Activated CD4-positive, alpha-beta T cell treated with anti-CD3 and anti-CD28 coated beads, Interleukin-2, amount 10 ng/mL, durations not matched to agents 24 days and 14 days (primary cell): ENCODE results near the gene CCDC88C. TPM values are rescaled to one million over a fixed set of nuclear protein-coding genes. Genes with fewer than 3 reads are reported as not detected.
"Not testable (repeated sequence)": the region's sequence is repeated elsewhere in the genome, so short reads cannot be mapped to it uniquely, and the experiment has no call there.

Experiments used
- DNase-seq: peaks from one replicate; pipeline ENCODE4 v3.0.0; 2022
- H3K27ac Mint-ChIP-seq: one replicate; pipeline ENCODE4 v1.8.0; 2022; ENCODE audit warnings: mild to moderate bottlenecking, mixed read lengths
- H3K27me3 Mint-ChIP-seq: one replicate; pipeline ENCODE4 v1.8.0; 2022; ENCODE audit warnings: mixed read lengths
- H3K36me3 Mint-ChIP-seq: one replicate; pipeline ENCODE4 v1.8.0; 2022; ENCODE audit warnings: low read depth, mild to moderate bottlenecking, mixed read lengths
- H3K4me1 Mint-ChIP-seq: one replicate; pipeline ENCODE4 v1.8.0; 2021; ENCODE audit warnings: mixed read lengths
- H3K4me3 Mint-ChIP-seq: one replicate; pipeline ENCODE4 v1.8.0; 2022; ENCODE audit warnings: mild to moderate bottlenecking, moderate library complexity, mixed read lengths
- H3K9me3 Mint-ChIP-seq: one replicate; pipeline ENCODE4 v1.8.0; 2021; ENCODE audit warnings: mixed read lengths
- intact Hi-C: fragments of 100-400 bp; cut with micrococcal nuclease; formaldehyde crosslinking; loops from one replicate; pipeline ENCODE4 v1.15.1; 2023
- total RNA-seq: library from RNA; stranded (reverse); gene quantifications from 2 replicates; pipeline ENCODE4 v1.2.3, GENCODE V29; 2022

CCDC88C gene
- total RNA-seq, 1 donor from 2014 or later: 89.9 TPM

DNA sequence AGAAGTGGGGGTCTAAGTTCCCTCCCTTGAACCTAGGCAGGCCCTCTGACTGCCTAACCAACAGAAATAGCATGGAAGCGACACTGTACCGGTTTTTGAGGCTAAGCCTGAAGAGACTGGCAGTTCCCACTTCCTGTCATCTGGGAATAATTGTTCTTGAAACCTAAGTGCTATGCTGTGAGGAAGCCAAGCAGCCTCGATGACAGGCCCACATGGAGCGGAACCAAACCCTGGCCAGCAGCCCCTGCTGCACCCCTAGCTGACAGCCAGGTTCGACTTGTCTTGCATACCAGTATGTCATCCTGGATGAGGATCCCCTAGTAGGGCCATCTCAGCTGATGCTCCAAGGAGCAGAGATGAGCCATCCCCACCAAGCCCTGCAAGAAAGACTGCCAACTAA, 166.7 kb downstream of the CCDC88C start:
- DNase-seq: peak; percentile 65
- peaks cover 31% of the 10 kb centered on the region for H3K36me3 Mint-ChIP-seq
- intact Hi-C loops: no loop called here

DNA sequence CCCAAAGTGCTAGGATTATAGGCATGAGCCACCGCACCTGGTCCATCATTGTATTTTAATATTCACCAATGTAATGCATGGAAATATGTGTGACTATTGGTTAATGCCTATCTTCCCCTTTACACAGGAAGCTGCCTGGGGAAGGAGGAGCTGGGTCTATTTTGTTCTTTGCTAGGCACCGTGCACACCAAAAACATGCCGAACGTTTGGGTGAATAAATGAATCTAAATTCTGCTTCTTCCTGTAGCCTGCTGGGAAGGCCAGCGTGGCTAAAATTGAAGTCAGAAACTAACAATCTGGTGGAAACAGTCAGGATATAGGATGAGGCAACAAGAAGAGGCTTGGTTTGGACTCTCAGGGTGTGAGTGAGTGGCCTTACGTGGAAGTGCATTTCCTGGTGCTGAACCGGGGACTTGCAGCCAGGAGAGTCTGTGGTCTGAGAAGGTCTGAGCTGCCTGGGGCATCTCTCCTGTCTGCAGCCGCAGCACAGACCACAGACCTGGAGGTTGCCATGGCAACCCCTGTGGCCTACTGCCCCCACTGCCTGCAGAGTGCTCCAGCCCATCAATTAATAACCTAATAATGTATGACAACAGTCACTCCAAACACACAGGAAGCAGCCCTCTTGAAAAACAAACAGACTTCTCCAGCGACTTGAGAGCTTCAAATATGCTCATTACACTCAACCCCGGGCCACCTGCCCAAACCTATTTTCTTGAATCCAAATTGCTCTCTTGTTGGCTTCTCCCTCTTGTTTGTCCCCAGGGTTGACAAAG, 167.6 kb downstream of the CCDC88C start:
- Mint-ChIP-seq H3K9me3 (peaks cover 5% of the 10 kb centered on the region), H3K4me3 (peak overlapping the region; percentile 74), H3K4me1 (peaks cover 68% of the 10 kb centered on the region), H3K27me3 (no peaks in the 10 kb centered on the region), H3K27ac (peak overlapping the region; percentile 95), H3K36me3 (peaks cover 32% of the 10 kb centered on the region)
- peak; percentile 89 for DNase-seq
- intact Hi-C loops: no loop called here

More for the DNA sequence above, 166.7 kb downstream of the CCDC88C start:
- Mint-ChIP-seq H3K27ac (peak overlapping the region; percentile 95), H3K4me3 (peak overlapping the region; percentile 74), H3K9me3 (peaks cover 5% of the 10 kb centered on the region), H3K27me3 (no peaks in the 10 kb centered on the region), H3K4me1 (peaks cover 66% of the 10 kb centered on the region)

DNA sequence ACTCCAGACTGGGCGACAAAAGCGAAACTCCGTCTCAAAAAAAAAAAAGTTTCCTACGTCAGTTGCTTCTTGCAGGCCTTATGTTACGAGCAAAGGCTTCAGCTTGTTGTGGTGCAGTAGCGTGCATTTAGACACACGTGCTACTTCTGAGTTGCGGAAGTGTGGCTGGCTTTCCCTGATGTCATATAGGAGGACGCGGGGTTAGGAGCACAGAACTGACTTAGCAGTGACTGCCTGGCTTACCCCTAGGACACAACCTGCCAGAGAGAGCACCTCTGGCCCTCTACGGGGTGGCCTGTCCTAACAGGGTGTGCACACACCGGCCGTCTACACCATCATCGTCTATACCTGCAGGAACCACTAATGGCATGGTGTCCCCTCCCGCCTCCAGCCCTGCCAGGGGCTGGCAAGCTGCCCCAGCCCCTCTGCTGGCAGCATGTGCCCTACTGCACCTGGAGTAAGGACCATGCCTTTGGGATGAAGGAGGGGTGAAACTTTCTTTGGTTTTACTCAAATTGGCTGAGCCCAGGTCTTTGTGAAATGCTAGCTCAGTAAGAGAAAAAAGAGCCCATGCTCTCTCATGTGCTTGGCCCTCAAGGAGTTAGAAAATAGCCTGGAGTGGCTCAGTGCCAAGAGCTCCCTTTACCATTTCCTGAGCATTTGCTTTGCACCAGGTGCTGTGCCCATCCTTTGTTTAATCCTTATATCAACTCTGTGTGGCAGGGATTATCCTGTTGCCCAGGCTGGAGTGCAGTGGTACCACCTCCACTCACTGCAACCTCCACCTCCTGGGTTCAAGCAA, 171.4 kb downstream of the CCDC88C start:
- H3K27me3 Mint-ChIP-seq: no peaks in the 10 kb centered on the region
- H3K27ac Mint-ChIP-seq: peak overlapping the region; percentile 91
- H3K4me1 Mint-ChIP-seq: peaks cover 85% of the 10 kb centered on the region
- peak; percentile 96 for DNase-seq
- peaks cover 39% of the 10 kb centered on the region for H3K36me3 Mint-ChIP-seq
- H3K4me3 Mint-ChIP-seq: peak overlapping the region; percentile 73
- H3K9me3 Mint-ChIP-seq: peaks cover 5% of the 10 kb centered on the region
- intact Hi-C loops: loop anchor here (2.0 kb wide), 2 partner anchors 57 to 185 kb away; partner anchors contain the start of gene RPS6KA5

DNA sequence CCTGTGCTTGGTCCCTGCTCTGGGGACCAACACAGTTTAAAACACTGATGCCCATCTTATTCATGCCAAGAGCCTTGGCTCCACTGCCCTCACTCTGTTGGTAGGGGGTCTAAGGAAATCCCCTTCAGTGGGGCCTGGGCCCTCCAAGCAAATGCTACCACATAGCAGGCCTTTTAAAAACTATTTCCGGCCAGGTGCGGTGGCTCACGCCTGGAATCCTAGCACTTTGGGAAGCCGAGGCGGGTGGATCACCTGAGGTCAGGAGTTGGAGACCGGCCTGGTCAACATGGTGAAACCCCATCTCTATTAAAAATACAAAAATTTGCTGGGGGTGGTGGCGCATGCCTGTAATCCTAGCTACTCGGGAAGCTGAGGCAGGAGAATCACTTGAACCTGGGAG, 172.0 kb downstream of the CCDC88C start:
- Mint-ChIP-seq H3K36me3 (peaks cover 35% of the 10 kb centered on the region), H3K4me3 (peak overlapping the region; percentile 73), H3K4me1 (peaks cover 85% of the 10 kb centered on the region), H3K27ac (peak overlapping the region; percentile 91)
- not testable (repeated sequence) for H3K27me3 Mint-ChIP-seq, DNase-seq, H3K9me3 Mint-ChIP-seq
- intact Hi-C loops: loop anchor here (2.0 kb wide), 2 partner anchors 57 to 185 kb away; partner anchors contain the start of gene RPS6KA5

DNA sequence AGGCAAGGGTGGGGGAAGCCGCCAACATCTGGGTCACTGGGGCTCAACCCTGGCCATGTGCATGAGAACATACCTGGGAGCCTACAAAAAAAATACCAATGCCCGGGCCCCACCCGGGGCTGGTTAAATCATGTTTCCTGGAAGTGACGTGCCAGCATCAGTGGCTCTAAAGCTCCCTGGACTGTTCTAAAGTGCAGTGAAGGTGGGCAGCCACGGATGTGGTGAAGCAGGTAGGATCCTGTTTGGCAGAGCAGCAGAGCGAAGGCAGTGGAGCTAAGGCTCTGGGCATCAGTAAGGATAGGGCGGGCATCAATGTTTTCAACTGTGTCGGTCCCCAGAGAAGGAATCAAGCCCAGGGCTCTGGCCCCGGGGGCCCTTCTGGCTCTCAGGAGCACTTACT, 172.6 kb downstream of the CCDC88C start:
- Mint-ChIP-seq H3K4me1 (peaks cover 83% of the 10 kb centered on the region), H3K4me3 (peak overlapping the region; percentile 84), H3K27me3 (no peaks in the 10 kb centered on the region), H3K9me3 (peaks cover 5% of the 10 kb centered on the region), H3K36me3 (peaks cover 32% of the 10 kb centered on the region), H3K27ac (peak overlapping the region; percentile 91)
- intact Hi-C loops: no loop called here
- peak; percentile 91 for DNase-seq

DNA sequence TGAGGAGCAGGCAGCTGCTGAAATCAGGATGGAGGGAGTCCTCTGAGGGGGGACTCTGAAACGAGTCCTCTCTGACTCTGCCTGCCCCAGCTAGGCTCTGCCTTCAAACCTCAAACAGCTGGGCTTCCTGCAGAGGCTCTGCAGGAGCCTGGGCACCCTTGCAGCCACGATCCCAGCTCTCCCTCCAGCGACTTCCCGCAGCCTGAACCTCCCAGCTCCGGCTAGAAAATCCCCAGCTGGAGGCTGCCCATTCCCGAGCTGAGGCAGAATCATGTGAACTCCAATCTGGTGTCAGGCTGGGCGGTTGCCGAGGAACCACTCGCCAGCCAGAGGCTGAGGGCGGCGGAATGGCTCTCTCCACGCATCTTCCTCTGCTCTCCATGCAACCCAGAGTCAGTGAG, 173.1 kb downstream of the CCDC88C start, which contains the start of gene GPR68:
Gene GPR68, minus strand, starts transcription at position 204 of the 401 bp plus-strand sequence. CDS start 9,654 bp downstream, outside the sequence.
- H3K36me3 Mint-ChIP-seq: peaks cover 34% of the 10 kb centered on the region
- H3K27ac Mint-ChIP-seq: peak within 1 kb of the TSS; percentile 91
- intact Hi-C loops: loop anchor here (5.0 kb wide), 2 partner anchors 73 to 173 kb away; partner anchors contain the start of gene CCDC88C
- peaks cover 82% of the 10 kb centered on the region for H3K4me1 Mint-ChIP-seq
- H3K4me3 Mint-ChIP-seq: peak within 1 kb of the TSS; percentile 84
- H3K27me3 Mint-ChIP-seq: no peaks in the 10 kb centered on the region
- peak; percentile 84 for DNase-seq
- H3K9me3 Mint-ChIP-seq: peaks cover 5% of the 10 kb centered on the region

DNA sequence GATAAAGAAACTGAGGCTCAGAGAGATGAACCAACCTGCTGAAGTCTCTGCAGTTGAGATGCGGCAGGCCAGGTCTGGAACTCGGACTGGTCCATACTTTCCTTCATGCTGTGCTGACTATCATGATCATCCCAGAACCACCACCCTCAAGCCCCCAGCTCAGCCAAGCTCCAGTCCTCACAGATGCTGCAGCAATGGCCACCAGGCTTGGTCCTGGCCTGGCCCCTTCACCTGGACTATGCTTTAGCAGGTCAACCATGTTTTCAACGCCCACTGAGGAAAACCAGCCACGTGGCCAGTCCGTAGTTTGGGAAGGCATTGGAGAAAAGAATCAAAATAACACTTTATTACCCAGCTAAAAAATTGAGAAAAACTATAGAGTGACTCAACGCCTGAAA, 174.5 kb downstream of the CCDC88C start:
- Mint-ChIP-seq H3K27ac (peak overlapping the region; percentile 91), H3K4me1 (peaks cover 88% of the 10 kb centered on the region), H3K9me3 (peaks cover 5% of the 10 kb centered on the region), H3K27me3 (no peaks in the 10 kb centered on the region), H3K36me3 (peaks cover 45% of the 10 kb centered on the region), H3K4me3 (peak overlapping the region; percentile 84)
- intact Hi-C loops: loop anchor here (1.0 to 5.0 kb wide), 5 partner anchors 9 to 174 kb away; partner anchors contain the start of gene CCDC88C
- peak; percentile 72 for DNase-seq

DNA sequence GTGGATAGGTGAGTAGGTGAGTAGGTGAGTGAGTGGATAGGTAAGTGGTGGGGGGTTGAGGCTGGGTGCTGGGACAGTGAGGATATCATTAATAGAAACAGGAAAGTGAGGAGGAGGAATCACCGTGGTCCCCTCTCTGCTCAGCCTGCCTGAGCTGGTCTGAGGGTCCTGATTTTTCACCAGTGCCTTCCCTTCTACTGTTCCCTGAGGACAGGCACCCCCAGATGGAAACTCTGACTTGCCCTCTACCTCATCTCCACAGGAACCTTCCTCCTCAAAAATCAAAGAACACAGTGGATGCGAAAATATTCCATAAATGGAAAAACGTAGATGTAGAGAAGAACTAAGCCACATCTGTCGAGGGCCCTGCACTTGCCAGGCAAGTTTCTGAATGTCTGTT, 175.0 kb downstream of the CCDC88C start:
- Mint-ChIP-seq H3K27ac (peak overlapping the region; percentile 91), H3K36me3 (peaks cover 45% of the 10 kb centered on the region), H3K4me1 (peaks cover 88% of the 10 kb centered on the region), H3K9me3 (peaks cover 5% of the 10 kb centered on the region), H3K4me3 (peak overlapping the region; percentile 84), H3K27me3 (no peaks in the 10 kb centered on the region)
- DNase-seq: peak; percentile 67
- intact Hi-C loops: loop anchor here (1.0 to 5.0 kb wide), 5 partner anchors 10 to 175 kb away; partner anchors contain the start of gene CCDC88C

DNA sequence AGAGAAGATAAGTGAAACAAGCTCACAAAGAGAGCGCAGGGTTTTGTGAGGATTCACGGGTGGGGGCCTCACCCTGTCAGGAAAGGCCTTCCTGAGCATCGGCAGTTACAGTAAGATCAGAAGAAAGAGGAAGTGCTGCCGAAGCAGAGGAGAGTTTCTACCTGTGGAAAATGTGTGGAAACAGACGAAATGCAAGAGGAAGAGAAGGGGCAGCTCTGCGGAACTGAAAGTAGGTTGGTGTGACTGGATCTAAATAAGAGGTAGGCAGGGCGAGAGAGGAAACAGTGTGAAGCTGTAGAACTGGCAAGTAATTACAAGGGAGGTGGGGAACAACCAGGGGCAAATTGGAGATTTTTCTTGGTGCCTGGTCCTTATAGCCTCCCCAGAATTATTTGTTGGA, 175.8 kb downstream of the CCDC88C start:
- intact Hi-C loops: loop anchor here (5.0 kb wide), 2 partner anchors 75 to 175 kb away; partner anchors contain the start of gene CCDC88C
- peaks cover 45% of the 10 kb centered on the region for H3K36me3 Mint-ChIP-seq
- peak overlapping the region; percentile 84 for H3K4me3 Mint-ChIP-seq
- peak overlapping the region; percentile 91 for H3K27ac Mint-ChIP-seq
- H3K9me3 Mint-ChIP-seq: no peaks in the 10 kb centered on the region
- no peaks in the 10 kb centered on the region for H3K27me3 Mint-ChIP-seq
- H3K4me1 Mint-ChIP-seq: peaks cover 85% of the 10 kb centered on the region
- DNase-seq: peak; percentile 85

DNA sequence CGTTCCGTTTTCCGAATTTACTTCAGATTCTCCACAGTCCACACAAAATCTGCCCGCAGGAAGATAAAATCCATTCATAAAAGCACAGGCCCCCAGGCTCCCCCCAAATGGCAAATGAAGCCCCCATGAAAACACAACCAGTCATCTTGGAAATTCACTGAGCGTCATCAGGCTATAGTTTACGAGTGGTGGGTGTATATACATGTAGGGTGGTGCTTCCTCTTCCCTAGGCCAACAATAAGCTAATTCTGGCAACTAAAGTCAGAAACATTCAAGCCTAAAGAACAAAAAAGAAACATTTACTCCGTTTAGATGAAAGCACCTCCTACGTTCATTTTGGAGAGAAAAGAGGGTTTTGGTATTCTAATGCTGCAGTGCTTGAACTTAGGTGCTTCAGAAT, 179.0 kb downstream of the CCDC88C start:
- Mint-ChIP-seq H3K27ac (peak overlapping the region; percentile 80), H3K27me3 (no peaks in the 10 kb centered on the region), H3K4me3 (peak overlapping the region; percentile 34), H3K36me3 (peaks cover 62% of the 10 kb centered on the region), H3K9me3 (no peaks in the 10 kb centered on the region), H3K4me1 (peaks cover 68% of the 10 kb centered on the region)
- intact Hi-C loops: no loop called here
- DNase-seq: no peak

DNA sequence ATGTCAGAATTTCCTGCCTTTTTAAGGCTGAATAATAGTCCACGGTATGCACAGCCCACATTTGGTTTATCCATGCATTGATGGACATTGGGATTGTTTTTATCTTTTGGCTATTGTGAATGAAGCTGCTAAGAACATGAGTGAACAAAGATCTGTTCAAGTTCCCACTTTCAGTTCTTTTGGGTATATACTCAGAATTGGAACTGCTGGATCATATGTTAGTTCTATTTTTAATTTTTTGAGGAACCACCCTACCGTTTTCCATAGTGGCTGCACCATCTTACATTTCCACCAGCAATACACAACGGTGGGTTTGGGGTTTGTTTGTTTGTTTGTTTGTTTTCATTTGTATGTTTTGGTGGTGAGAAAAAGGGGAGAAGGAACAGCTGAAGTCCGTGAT, 179.5 kb downstream of the CCDC88C start:
- peak overlapping the region; percentile 80 for H3K27ac Mint-ChIP-seq
- intact Hi-C loops: no loop called here
- H3K4me1 Mint-ChIP-seq: peaks cover 64% of the 10 kb centered on the region
- H3K9me3 Mint-ChIP-seq: no peaks in the 10 kb centered on the region
- peaks cover 65% of the 10 kb centered on the region for H3K36me3 Mint-ChIP-seq
- H3K27me3 Mint-ChIP-seq: no peaks in the 10 kb centered on the region
- no peak overlapping the region for H3K4me3 Mint-ChIP-seq
- no peak for DNase-seq

DNA sequence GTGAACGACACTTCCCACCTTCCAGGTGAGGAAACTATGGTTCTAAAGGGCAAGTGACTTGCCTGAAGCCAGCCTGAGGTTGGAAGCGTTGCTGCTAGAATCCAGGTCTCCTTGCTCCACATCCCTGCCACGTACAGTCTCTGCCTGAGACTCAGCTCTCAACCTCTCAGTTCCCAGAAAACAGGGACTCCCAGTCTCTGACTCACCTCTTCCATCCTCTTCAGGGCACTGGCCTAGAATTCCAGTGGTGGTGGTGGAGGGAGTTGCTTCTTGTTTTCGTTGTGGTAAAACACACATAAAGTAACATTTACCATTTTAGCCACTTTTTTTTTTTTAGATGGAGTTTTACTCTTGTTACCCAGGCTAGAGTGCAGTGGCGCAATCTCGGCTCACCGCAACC, 180.4 kb downstream of the CCDC88C start:
- Mint-ChIP-seq H3K36me3 (peaks cover 71% of the 10 kb centered on the region), H3K4me3 (no peak overlapping the region), H3K4me1 (peaks cover 60% of the 10 kb centered on the region), H3K9me3 (no peaks in the 10 kb centered on the region), H3K27me3 (no peaks in the 10 kb centered on the region), H3K27ac (peak overlapping the region; percentile 47)
- DNase-seq: no peak
- intact Hi-C loops: no loop called here

DNA sequence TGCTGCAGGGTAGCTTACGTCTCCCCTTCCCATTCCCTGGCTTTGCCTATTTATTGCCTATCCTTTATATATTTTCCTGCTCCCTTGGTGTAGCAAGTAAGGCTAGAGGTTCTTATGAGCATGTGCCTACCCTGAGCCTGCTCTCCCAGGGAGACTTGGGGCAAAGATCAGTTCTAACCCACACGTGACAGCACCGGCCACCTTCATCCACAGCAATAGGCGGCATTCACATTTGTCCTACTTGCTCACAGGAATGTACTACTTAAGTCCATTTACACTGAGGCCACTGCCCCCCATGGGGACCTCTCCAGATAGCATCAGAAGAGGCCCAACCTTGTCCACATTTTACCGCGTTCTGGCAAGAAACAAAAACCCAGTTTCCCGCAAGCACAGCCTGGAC, 181.8 kb downstream of the CCDC88C start:
- Mint-ChIP-seq H3K4me3 (no peak overlapping the region), H3K4me1 (peaks cover 60% of the 10 kb centered on the region), H3K27ac (peak overlapping the region; percentile 19), H3K9me3 (peaks cover 7% of the 10 kb centered on the region), H3K36me3 (peaks cover 75% of the 10 kb centered on the region), H3K27me3 (no peaks in the 10 kb centered on the region)
- intact Hi-C loops: no loop called here
- DNase-seq: no peak

DNA sequence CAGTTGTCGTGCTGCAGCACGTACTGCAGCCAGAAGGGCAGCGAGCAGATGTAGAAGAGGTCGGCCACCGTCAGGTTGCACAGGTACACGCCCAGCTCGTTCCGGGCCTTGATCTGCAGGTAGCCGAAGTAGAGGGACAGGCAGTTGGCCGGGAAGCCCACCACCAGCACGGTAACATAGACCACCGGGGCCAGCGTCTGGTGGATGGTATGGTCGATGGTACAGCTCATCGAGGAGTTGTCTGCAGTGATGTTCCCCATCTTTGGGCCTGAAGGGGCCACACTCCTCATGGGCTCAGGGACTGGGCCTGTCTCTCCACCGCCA, 182.9 kb downstream of the CCDC88C start:
- H3K4me1 Mint-ChIP-seq: peaks cover 63% of the 10 kb centered on the region

More for the DNA sequence above, 182.9 kb downstream of the CCDC88C start:
- Mint-ChIP-seq H3K27me3 (no peaks in the 10 kb centered on the region), H3K9me3 (peaks cover 11% of the 10 kb centered on the region), H3K36me3 (peaks cover 79% of the 10 kb centered on the region), H3K27ac (peak overlapping the region; percentile 40), H3K4me3 (no peak overlapping the region)
- intact Hi-C loops: no loop called here
- DNase-seq: no peak
